GM23338 (cell line): ENCODE results near the gene GLMP. TPM values are rescaled to one million over a fixed set of nuclear protein-coding genes. Genes with fewer than 3 reads are reported as not detected.
A peak's percentile ranks its signal among the peaks of the same experiment; 100 is the strongest.

Experiments
- ATAC-seq: fragments of 200-7000 bp; cut with Tn5 transposase; 3 replicates; pipeline ENCODE4 v1.9.1; 2020
- DNase-seq: peaks from one replicate; pipeline ENCODE4 v3.0.0-alpha.2; 2015; ENCODE audit warnings: low spot score
- H2AFZ ChIP-seq: fragments of 200-600 bp; sonication (generic); 2 replicates; pipeline ENCODE4 v1.8.0; 2016; ENCODE audit warnings: antibody characterized with exemption, mild to moderate bottlenecking, moderate library complexity
- H3F3A ChIP-seq: fragments of 200-600 bp; sonication (generic); replicated peaks from 2 replicates; pipeline ENCODE4 v1.8.0; 2017; ENCODE audit warnings: antibody characterized with exemption, mixed run types, low read depth
- H3K27ac ChIP-seq: fragments of 200-600 bp; sonication (generic); 2 replicates; pipeline ENCODE4 v1.6.1; 2016; ENCODE audit warnings: low read depth
- H3K27me3 ChIP-seq: fragments of 200-600 bp; sonication (generic); 2 replicates; pipeline ENCODE4 v1.8.0; 2016; ENCODE audit warnings: mild to moderate bottlenecking, mixed run types, moderate library complexity; ENCODE audit not compliant: insufficient read depth
- H3K36me3 ChIP-seq: fragments of 200-600 bp; sonication (generic); 2 replicates; pipeline ENCODE4 v1.8.0; 2016; ENCODE audit warnings: mild to moderate bottlenecking; ENCODE audit not compliant: insufficient read depth
- H3K4me1 ChIP-seq: fragments of 200-600 bp; sonication (generic); 2 replicates; pipeline ENCODE4 v1.8.0; 2016; ENCODE audit warnings: mild to moderate bottlenecking, moderate library complexity; ENCODE audit not compliant: insufficient read depth
- H3K4me2 ChIP-seq: fragments of 200-600 bp; sonication (generic); 2 replicates; pipeline ENCODE4 v1.7.1; 2017; ENCODE audit warnings: mixed run types
- H3K4me3 ChIP-seq: fragments of 200-600 bp; sonication (generic); 2 replicates; pipeline ENCODE4 v1.6.1; 2016; ENCODE audit warnings: mixed run types
- H3K79me2 ChIP-seq: fragments of 200-600 bp; sonication (generic); replicated peaks from 2 replicates; pipeline ENCODE4 v1.8.0; 2017; ENCODE audit warnings: mild to moderate bottlenecking; ENCODE audit not compliant: insufficient read depth
- H3K9me2 ChIP-seq: fragments of 200-600 bp; sonication (generic); 2 replicates; pipeline ENCODE4 v1.8.0; 2017; ENCODE audit not compliant: insufficient read depth
- H4K20me1 ChIP-seq: fragments of 200-600 bp; sonication (generic); replicated peaks from 2 replicates; pipeline ENCODE4 v1.8.0; 2017; ENCODE audit warnings: mild to moderate bottlenecking; ENCODE audit not compliant: insufficient read depth
- H3K27ac Mint-ChIP-seq: 2 replicates; pipeline ENCODE4 v1.8.0; 2020; ENCODE audit warnings: inconsistent platforms, mild to moderate bottlenecking, moderate library complexity, mixed read lengths
- H3K27me3 Mint-ChIP-seq: 3 replicates; pipeline ENCODE4 v1.8.0; 2022; ENCODE audit warnings: low read depth, mild to moderate bottlenecking, moderate library complexity, mixed read lengths, inconsistent platforms; ENCODE audit not compliant: insufficient read depth, poor library complexity
- H3K36me3 Mint-ChIP-seq: 3 replicates; pipeline ENCODE4 v1.8.0; 2021; ENCODE audit warnings: low read depth, mild to moderate bottlenecking, inconsistent platforms, moderate library complexity, mixed read lengths
- H3K4me1 Mint-ChIP-seq: 3 replicates; pipeline ENCODE4 v1.8.0; 2020; ENCODE audit warnings: mild to moderate bottlenecking, inconsistent platforms, mixed read lengths
- H3K4me3 Mint-ChIP-seq: 3 replicates; pipeline ENCODE4 v1.8.0; 2021; ENCODE audit warnings: moderate library complexity, mild to moderate bottlenecking, inconsistent platforms, mixed read lengths
- H3K9me3 Mint-ChIP-seq: 3 replicates; pipeline ENCODE4 v1.8.0; 2020; ENCODE audit warnings: moderate library complexity, mild to moderate bottlenecking, inconsistent platforms, mixed read lengths
- CREB1 ChIP-seq: fragments of 250-450 bp; sonication (Bioruptor Pico); IDR thresholded peaks from 2 replicates; pipeline ENCODE4 v1.5.0; 2020; ENCODE audit warnings: low read depth, mild to moderate bottlenecking, moderate library complexity
- CTCF ChIP-seq, 2 experiments: fragments of 200-600 bp in 1 of 2; sonication (generic) in 1 of 2; conservative IDR thresholded peaks; 2 replicates each; pipeline versions ENCODE4 v1.5.1 to v1.6.1; 2016 to 2017; ENCODE audit warnings: antibody characterized with exemption in 2 of 2, low read depth in 2 of 2, mild to moderate bottlenecking in 2 of 2, moderate library complexity in 1 of 2
- EZH2 ChIP-seq: fragments of 200-600 bp; sonication (generic); IDR thresholded peaks from one replicate; pipeline ENCODE4 v1.8.0; 2017; ENCODE audit warnings: antibody characterized with exemption, mild to moderate bottlenecking, low read depth; ENCODE audit not compliant: unreplicated experiment
- EZH2phosphoT487 ChIP-seq: fragments of 200-600 bp; sonication (generic); IDR thresholded peaks from one replicate; pipeline ENCODE4 v1.8.1; 2018; ENCODE audit warnings: antibody characterized with exemption; ENCODE audit not compliant: unreplicated experiment
- JUNB ChIP-seq: IDR thresholded peaks from one replicate; pipeline ENCODE4 v1.6.1; 2016; ENCODE audit warnings: antibody characterized with exemption; ENCODE audit not compliant: unreplicated experiment
- NANOG ChIP-seq: IDR thresholded peaks from 2 replicates; pipeline ENCODE4 v1.6.1; 2016; ENCODE audit warnings: antibody characterized with exemption, borderline replicate concordance
- POLR2AphosphoS5 ChIP-seq: IDR thresholded peaks from 2 replicates; pipeline ENCODE4 v1.6.1; 2016; ENCODE audit warnings: antibody characterized with exemption, low read depth
- REST ChIP-seq: IDR thresholded peaks from one replicate; pipeline ENCODE4 v1.6.1; 2018; ENCODE audit warnings: antibody characterized with exemption; ENCODE audit not compliant: unreplicated experiment
- STAT1 ChIP-seq: IDR thresholded peaks from one replicate; pipeline ENCODE4 v1.6.1; 2016; ENCODE audit warnings: antibody characterized with exemption; ENCODE audit not compliant: unreplicated experiment
- ZNF114 ChIP-seq: fragments of 250-450 bp; sonication (Bioruptor Pico); IDR thresholded peaks from 2 replicates; pipeline ENCODE4 v1.5.0; 2020; ENCODE audit warnings: mild to moderate bottlenecking, moderate library complexity
- ZNF331 ChIP-seq: fragments of 250-450 bp; sonication (Bioruptor Pico); IDR thresholded peaks from 2 replicates; pipeline ENCODE4 v1.5.0; 2020; ENCODE audit warnings: low read depth, mild to moderate bottlenecking, moderate library complexity
- polyA plus RNA-seq: library from polyadenylated mRNA; unstranded; fragments of >200 nt; fragmentation: Nextera tagmentation; extraction: Ambion mirVana; gene quantifications from 2 replicates; pipeline ENCODE4 v1.2.1, GENCODE V29; 2016
- total RNA-seq: library from RNA; depleted of rRNA; stranded (reverse); fragments of >200 nt; shearing (Covaris generic); gene quantifications from 2 replicates; pipeline ENCODE4 v1.2.3, GENCODE V29; 2014
- TF ChIP-seq, protein P1 (sequence below): fragments of 250-450 bp; sonication (Bioruptor Pico); IDR thresholded peaks from 2 replicates; pipeline ENCODE4 v1.5.0; 2020; ENCODE audit warnings: mild to moderate bottlenecking, moderate library complexity
- TF ChIP-seq, protein P2 (sequence below): IDR thresholded peaks from 2 replicates; pipeline ENCODE4 v1.6.1; 2016; ENCODE audit warnings: antibody characterized with exemption

Gene GLMP
- total and polyA plus RNA-seq, 2 experiments from 2014 or later: 33.6 to 41.9 TPM

- Histone ChIP-seq H3F3A (peaks cover 32% of the 10 kb centered on the region; the same call in 1 of the 2 replicates), H2AFZ (no peak overlapping the region), H3K36me3 (peaks cover 46% of the 10 kb centered on the region), H3K27ac (0 out of 2 replicates have a peak overlapping the region, but pooled peaks have one; percentile 21), H3K4me3 (no peak overlapping the region), H3K79me2 (peaks cover 45% of the 10 kb centered on the region), H3K9me2 (no peaks in the 10 kb centered on the region), H3K4me1 (peaks cover 16% of the 10 kb centered on the region), H3K4me2 (no peak overlapping the region), H3K27me3 (no peaks in the 10 kb centered on the region), H4K20me1 (peaks cover 49% of the 10 kb centered on the region)
- Mint-ChIP-seq H3K9me3 (no peaks in the 10 kb centered on the region), H3K4me3 (no peak overlapping the region), H3K4me1 (peaks cover 19% of the 10 kb centered on the region), H3K27me3 (peaks cover 12% of the 10 kb centered on the region), H3K27ac (no peak overlapping the region), H3K36me3 (peaks cover 41% of the 10 kb centered on the region)
- ATAC-seq (no peak), DNase-seq (no peak)
- TF ChIP-seq ZNF331 (CRISPR knock-in tag) (no peak), JUNB (no peak), REST (no peak), STAT1 (no peak), CTCF (conservative IDR thresholded peaks at IDR 0.05; ENCODE audit: low read depth in 2 of 2) (no peak), ZNF114 (CRISPR knock-in tag) (no peak), NANOG (no peak), EZH2phosphoT487 (no peak), EZH2 (no peak), POLR2AphosphoS5 (no peak), CREB1 (CRISPR knock-in tag) (no peak)
- TF ChIP-seq, protein P1, sequence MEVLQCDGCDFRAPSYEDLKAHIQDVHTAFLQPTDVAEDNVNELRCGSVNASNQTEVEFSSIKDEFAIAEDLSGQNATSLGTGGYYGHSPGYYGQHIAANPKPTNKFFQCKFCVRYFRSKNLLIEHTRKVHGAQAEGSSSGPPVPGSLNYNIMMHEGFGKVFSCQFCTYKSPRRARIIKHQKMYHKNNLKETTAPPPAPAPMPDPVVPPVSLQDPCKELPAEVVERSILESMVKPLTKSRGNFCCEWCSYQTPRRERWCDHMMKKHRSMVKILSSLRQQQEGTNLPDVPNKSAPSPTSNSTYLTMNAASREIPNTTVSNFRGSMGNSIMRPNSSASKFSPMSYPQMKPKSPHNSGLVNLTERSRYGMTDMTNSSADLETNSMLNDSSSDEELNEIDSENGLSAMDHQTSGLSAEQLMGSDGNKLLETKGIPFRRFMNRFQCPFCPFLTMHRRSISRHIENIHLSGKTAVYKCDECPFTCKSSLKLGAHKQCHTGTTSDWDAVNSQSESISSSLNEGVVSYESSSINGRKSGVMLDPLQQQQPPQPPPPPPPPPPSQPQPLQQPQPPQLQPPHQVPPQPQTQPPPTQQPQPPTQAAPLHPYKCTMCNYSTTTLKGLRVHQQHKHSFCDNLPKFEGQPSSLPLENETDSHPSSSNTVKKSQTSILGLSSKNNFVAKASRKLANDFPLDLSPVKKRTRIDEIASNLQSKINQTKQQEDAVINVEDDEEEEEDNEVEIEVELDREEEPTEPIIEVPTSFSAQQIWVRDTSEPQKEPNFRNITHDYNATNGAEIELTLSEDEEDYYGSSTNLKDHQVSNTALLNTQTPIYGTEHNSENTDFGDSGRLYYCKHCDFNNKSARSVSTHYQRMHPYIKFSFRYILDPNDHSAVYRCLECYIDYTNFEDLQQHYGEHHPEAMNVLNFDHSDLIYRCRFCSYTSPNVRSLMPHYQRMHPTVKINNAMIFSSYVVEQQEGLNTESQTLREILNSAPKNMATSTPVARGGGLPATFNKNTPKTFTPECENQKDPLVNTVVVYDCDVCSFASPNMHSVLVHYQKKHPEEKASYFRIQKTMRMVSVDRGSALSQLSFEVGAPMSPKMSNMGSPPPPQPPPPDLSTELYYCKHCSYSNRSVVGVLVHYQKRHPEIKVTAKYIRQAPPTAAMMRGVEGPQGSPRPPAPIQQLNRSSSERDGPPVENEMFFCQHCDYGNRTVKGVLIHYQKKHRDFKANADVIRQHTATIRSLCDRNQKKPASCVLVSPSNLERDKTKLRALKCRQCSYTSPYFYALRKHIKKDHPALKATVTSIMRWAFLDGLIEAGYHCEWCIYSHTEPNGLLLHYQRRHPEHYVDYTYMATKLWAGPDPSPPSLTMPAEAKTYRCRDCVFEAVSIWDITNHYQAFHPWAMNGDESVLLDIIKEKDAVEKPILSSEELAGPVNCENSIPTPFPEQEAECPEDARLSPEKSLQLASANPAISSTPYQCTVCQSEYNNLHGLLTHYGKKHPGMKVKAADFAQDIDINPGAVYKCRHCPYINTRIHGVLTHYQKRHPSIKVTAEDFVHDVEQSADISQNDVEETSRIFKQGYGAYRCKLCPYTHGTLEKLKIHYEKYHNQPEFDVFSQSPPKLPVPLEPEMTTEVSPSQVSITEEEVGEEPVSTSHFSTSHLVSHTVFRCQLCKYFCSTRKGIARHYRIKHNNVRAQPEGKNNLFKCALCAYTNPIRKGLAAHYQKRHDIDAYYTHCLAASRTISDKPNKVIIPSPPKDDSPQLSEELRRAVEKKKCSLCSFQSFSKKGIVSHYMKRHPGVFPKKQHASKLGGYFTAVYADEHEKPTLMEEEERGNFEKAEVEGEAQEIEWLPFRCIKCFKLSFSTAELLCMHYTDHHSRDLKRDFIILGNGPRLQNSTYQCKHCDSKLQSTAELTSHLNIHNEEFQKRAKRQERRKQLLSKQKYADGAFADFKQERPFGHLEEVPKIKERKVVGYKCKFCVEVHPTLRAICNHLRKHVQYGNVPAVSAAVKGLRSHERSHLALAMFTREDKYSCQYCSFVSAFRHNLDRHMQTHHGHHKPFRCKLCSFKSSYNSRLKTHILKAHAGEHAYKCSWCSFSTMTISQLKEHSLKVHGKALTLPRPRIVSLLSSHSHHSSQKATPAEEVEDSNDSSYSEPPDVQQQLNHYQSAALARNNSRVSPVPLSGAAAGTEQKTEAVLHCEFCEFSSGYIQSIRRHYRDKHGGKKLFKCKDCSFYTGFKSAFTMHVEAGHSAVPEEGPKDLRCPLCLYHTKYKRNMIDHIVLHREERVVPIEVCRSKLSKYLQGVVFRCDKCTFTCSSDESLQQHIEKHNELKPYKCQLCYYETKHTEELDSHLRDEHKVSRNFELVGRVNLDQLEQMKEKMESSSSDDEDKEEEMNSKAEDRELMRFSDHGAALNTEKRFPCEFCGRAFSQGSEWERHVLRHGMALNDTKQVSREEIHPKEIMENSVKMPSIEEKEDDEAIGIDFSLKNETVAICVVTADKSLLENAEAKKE (CRISPR knock-in tag): no peak
- TF ChIP-seq, protein P2, sequence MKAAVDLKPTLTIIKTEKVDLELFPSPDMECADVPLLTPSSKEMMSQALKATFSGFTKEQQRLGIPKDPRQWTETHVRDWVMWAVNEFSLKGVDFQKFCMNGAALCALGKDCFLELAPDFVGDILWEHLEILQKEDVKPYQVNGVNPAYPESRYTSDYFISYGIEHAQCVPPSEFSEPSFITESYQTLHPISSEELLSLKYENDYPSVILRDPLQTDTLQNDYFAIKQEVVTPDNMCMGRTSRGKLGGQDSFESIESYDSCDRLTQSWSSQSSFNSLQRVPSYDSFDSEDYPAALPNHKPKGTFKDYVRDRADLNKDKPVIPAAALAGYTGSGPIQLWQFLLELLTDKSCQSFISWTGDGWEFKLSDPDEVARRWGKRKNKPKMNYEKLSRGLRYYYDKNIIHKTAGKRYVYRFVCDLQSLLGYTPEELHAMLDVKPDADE: no peak
These were observed 15.6 kb downstream of the GLMP start for GRCh38 chr1:156279837-156280236.
